DOHH2 (cell line): ENCODE measurements around the gene LSM7.

Source experiments
- H3F3A ChIP-seq: fragments of 200-600 bp; sonication (generic), shearing (Covaris generic); 2 replicates; pipeline ENCODE4 v1.6.0; 2016; ENCODE audit warnings: antibody characterized with exemption, mild to moderate bottlenecking; ENCODE audit not compliant: control insufficient read depth, insufficient read depth
- H3K27ac ChIP-seq: fragments of 200-600 bp; sonication (generic); 2 replicates; pipeline ENCODE4 v1.5.1; 2014; ENCODE audit warnings: low read depth, mild to moderate bottlenecking, low read length, moderate library complexity
- H3K27me3 ChIP-seq: fragments of 200-600 bp; sonication (generic); 2 replicates; pipeline ENCODE4 v1.6.1; 2014; ENCODE audit warnings: mild to moderate bottlenecking, low read length, mixed read lengths; ENCODE audit not compliant: control insufficient read depth
- H3K36me3 ChIP-seq: fragments of 200-600 bp; sonication (generic); 2 replicates; pipeline ENCODE4 v1.6.1; 2014; ENCODE audit warnings: mild to moderate bottlenecking, low read length, moderate library complexity, mixed read lengths; ENCODE audit not compliant: control insufficient read depth
- H3K4me1 ChIP-seq: fragments of 200-600 bp; sonication (generic); 2 replicates; pipeline ENCODE4 v1.6.1; 2014; ENCODE audit warnings: mild to moderate bottlenecking, low read length, mixed read lengths; ENCODE audit not compliant: control insufficient read depth
- H3K4me2 ChIP-seq: fragments of 200-600 bp; sonication (generic); 2 replicates; pipeline ENCODE4 v1.6.0; 2014; ENCODE audit warnings: mild to moderate bottlenecking, low read length, moderate library complexity
- H3K4me3 ChIP-seq: fragments of 200-600 bp; sonication (generic); 2 replicates; pipeline ENCODE4 v1.5.1; 2014; ENCODE audit warnings: mild to moderate bottlenecking, low read length, mixed read lengths
- H3K79me2 ChIP-seq: fragments of 200-600 bp; sonication (generic); 2 replicates; pipeline ENCODE4 v1.6.1; 2014; ENCODE audit warnings: mild to moderate bottlenecking, low read length, mixed read lengths; ENCODE audit not compliant: control insufficient read depth
- H3K9me2 ChIP-seq: fragments of 200-600 bp; sonication (generic); replicated peaks from 2 replicates; pipeline ENCODE4 v1.6.1; 2014; ENCODE audit warnings: mild to moderate bottlenecking, low read length, mixed read lengths; ENCODE audit not compliant: control insufficient read depth
- H3K9me3 ChIP-seq: fragments of 200-600 bp; sonication (generic); 2 replicates; pipeline ENCODE4 v1.6.1; 2014; ENCODE audit warnings: antibody characterized with exemption, low read length, mixed read lengths; ENCODE audit not compliant: control insufficient read depth, insufficient read depth
- H4K20me1 ChIP-seq: fragments of 200-600 bp; sonication (generic); 2 replicates; pipeline ENCODE4 v1.6.0; 2014; ENCODE audit warnings: low read depth, mild to moderate bottlenecking, antibody characterized with exemption, low read length, moderate library complexity; ENCODE audit not compliant: control insufficient read depth, insufficient read depth
- CTCF ChIP-seq: fragments of 200-600 bp; sonication (generic); IDR thresholded peaks from one replicate; pipeline ENCODE4 v1.5.1; 2014; ENCODE audit warnings: antibody characterized with exemption, mild to moderate bottlenecking, low read depth, low read length; ENCODE audit not compliant: poor library complexity, severe bottlenecking
- EZH2phosphoT487 ChIP-seq: fragments of 200-600 bp; sonication (generic); IDR thresholded peaks from 2 replicates; pipeline ENCODE4 v1.6.1; 2017; ENCODE audit warnings: borderline replicate concordance, mild to moderate bottlenecking, antibody characterized with exemption, low read length, moderate library complexity, mixed read lengths

Gene LSM7

GRCh38 chr19:2290441-2291184, 37.8 kb downstream of the LSM7 start:
- Histone ChIP-seq H3K27ac (peak overlapping the region; percentile 97), H3K9me2 (no peaks in the 10 kb centered on the region), H3K9me3 (no peaks in the 10 kb centered on the region), H3K79me2 (peaks cover 55% of the 10 kb centered on the region), H4K20me1 (no peaks in the 10 kb centered on the region), H3F3A (peaks cover 7% of the 10 kb centered on the region), H3K4me3 (peak overlapping the region; percentile 72), H3K4me1 (peaks cover 55% of the 10 kb centered on the region), H3K27me3 (no peaks in the 10 kb centered on the region), H3K36me3 (peaks cover 34% of the 10 kb centered on the region), H3K4me2 (peak overlapping the region; percentile 78)
- TF ChIP-seq EZH2phosphoT487 (no peak), CTCF (no peak)

- H3K36me3 ChIP-seq, result peaks cover 27% of the 10 kb centered on the region
- H3K4me3 ChIP-seq, result peak overlapping the region; percentile 72
- H3K4me2 ChIP-seq, result peak overlapping the region; percentile 78
- H3K4me1 ChIP-seq, result peaks cover 50% of the 10 kb centered on the region
- TF ChIP-seq CTCF (no peak), EZH2phosphoT487 (no peak)
- H3K27me3 ChIP-seq, result no peaks in the 10 kb centered on the region
- no peaks in the 10 kb centered on the region for H3K9me2 ChIP-seq
- H3K79me2 ChIP-seq, result peaks cover 50% of the 10 kb centered on the region
- H4K20me1 ChIP-seq, result no peaks in the 10 kb centered on the region
- H3F3A ChIP-seq, result peaks cover 7% of the 10 kb centered on the region
- no peaks in the 10 kb centered on the region for H3K9me3 ChIP-seq
- H3K27ac ChIP-seq, result peak overlapping the region; percentile 97
Measured at GRCh38 chr19:2289714-2290435, 38.5 kb downstream of the LSM7 start.

GRCh38 chr19:2288818-2289713, 39.3 kb downstream of the LSM7 start:
- Histone ChIP-seq H3K79me2 (peaks cover 43% of the 10 kb centered on the region), H3K4me3 (peak overlapping the region; percentile 72), H3K4me2 (peak overlapping the region; percentile 78), H3K27ac (peak overlapping the region; percentile 97), H3F3A (peaks cover 8% of the 10 kb centered on the region), H3K36me3 (peaks cover 24% of the 10 kb centered on the region), H3K27me3 (no peaks in the 10 kb centered on the region), H3K9me2 (no peaks in the 10 kb centered on the region), H3K4me1 (peaks cover 42% of the 10 kb centered on the region), H4K20me1 (no peaks in the 10 kb centered on the region), H3K9me3 (no peaks in the 10 kb centered on the region)
- TF ChIP-seq CTCF, result no peak
